Tibial nerve (tissue), 3 donors: ENCODE results near the gene PDGFA.

Source experiments
- POLR2A ChIP-seq, 2 donors: fragments of 450-650 bp; IDR thresholded peaks; one replicate each; pipeline ENCODE4 v1.6.1; 2017; ENCODE audit warnings: antibody characterized with exemption in 2 of 2, mild to moderate bottlenecking in 2 of 2, moderate library complexity in 2 of 2
- TF ChIP-seq, protein P1 (sequence below), 5 experiments: fragments of 200-600 bp in 3 of 5; fragments of 450-650 bp in 2 of 5; sonication (generic) in 3 of 5; IDR thresholded peaks; one replicate each; pipeline ENCODE4 v1.5.1; 2016 to 2019; ENCODE audit warnings: antibody characterized with exemption in 5 of 5, mild to moderate bottlenecking in 3 of 5, moderate library complexity in 2 of 5

DNA sequence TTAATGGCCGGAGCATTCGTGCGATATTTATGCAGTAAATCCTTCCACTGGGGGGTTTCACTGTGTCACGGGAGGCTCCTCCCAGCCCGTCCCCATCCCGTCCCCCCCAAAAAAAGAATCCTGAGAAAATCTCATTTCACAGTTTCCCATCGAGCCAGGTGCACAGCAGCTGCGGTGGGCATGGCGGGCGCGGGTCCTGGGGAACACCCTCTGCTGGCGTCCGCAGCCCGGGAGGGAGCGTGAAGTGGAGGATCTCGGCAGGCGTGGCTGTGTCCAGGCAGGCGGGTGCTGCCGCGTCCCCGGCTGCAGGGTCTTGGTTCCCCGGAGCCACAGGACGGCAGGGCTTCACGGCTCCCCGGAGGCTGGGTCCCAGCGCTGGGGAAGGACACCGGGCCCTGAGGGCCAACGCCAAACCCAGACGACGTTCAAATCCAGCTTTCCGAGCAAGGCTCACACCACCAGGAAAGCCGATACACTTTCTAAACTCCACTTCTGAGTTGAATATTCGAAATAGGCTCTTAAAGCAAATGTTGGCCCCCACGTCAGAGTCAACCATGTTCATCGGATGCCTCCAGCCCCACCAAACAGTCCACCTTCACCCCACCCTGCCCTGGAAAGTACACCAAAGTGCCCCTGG lies 55.7 kb downstream of the PDGFA start:
- no peak for TF ChIP-seq POLR2A (IDR thresholded peaks at IDR 0.05)
- TF ChIP-seq, protein P1, sequence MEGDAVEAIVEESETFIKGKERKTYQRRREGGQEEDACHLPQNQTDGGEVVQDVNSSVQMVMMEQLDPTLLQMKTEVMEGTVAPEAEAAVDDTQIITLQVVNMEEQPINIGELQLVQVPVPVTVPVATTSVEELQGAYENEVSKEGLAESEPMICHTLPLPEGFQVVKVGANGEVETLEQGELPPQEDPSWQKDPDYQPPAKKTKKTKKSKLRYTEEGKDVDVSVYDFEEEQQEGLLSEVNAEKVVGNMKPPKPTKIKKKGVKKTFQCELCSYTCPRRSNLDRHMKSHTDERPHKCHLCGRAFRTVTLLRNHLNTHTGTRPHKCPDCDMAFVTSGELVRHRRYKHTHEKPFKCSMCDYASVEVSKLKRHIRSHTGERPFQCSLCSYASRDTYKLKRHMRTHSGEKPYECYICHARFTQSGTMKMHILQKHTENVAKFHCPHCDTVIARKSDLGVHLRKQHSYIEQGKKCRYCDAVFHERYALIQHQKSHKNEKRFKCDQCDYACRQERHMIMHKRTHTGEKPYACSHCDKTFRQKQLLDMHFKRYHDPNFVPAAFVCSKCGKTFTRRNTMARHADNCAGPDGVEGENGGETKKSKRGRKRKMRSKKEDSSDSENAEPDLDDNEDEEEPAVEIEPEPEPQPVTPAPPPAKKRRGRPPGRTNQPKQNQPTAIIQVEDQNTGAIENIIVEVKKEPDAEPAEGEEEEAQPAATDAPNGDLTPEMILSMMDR (IDR thresholded peaks at IDR 0.05): no peak
